Smooth muscle cell (in vitro differentiated cells): ENCODE measurements around the gene RNF207. TPM values are rescaled to one million over a fixed set of nuclear protein-coding genes. Genes with fewer than 3 reads are reported as not detected.

Experiments used
- DNase-seq: peaks from one replicate; lab custom pipeline; 2025; ENCODE audit not compliant: unreplicated experiment; lab: John Stamatoyannopoulos, UW
- H2AFZ ChIP-seq: fragments of 200-600 bp; sonication (generic); 2 replicates; pipeline ENCODE4 v1.6.0; 2016; ENCODE audit warnings: antibody characterized with exemption, low read depth, mild to moderate bottlenecking
- H3F3A ChIP-seq: fragments of 200-600 bp; sonication (generic); 2 replicates; pipeline ENCODE4 v1.6.0; 2017; ENCODE audit warnings: antibody characterized with exemption, low read depth
- H3K27ac ChIP-seq: fragments of 200-600 bp; sonication (generic); 2 replicates; pipeline ENCODE4 v1.5.1; 2016; ENCODE audit warnings: low read depth, mild to moderate bottlenecking
- H3K27me3 ChIP-seq: fragments of 200-600 bp; sonication (generic); 2 replicates; pipeline ENCODE4 v1.6.1; 2016; ENCODE audit warnings: low read depth, mild to moderate bottlenecking
- H3K36me3 ChIP-seq: fragments of 200-600 bp; sonication (generic); 2 replicates; pipeline ENCODE4 v1.5.1; 2016; ENCODE audit warnings: low read depth
- H3K4me1 ChIP-seq: fragments of 200-600 bp; sonication (generic); 2 replicates; pipeline ENCODE4 v1.5.1; 2016; ENCODE audit warnings: low read depth
- H3K4me2 ChIP-seq: fragments of 200-600 bp; sonication (generic); 2 replicates; pipeline ENCODE4 v1.6.0; 2016; ENCODE audit warnings: mild to moderate bottlenecking
- H3K4me3 ChIP-seq: fragments of 200-600 bp; sonication (generic); 2 replicates; pipeline ENCODE4 v1.5.1; 2016; ENCODE audit warnings: mild to moderate bottlenecking
- H3K79me2 ChIP-seq: fragments of 200-600 bp; sonication (generic); 2 replicates; pipeline ENCODE4 v1.6.0; 2016; ENCODE audit warnings: low read depth, mild to moderate bottlenecking
- H3K9ac ChIP-seq: fragments of 200-600 bp; sonication (generic); 2 replicates; pipeline ENCODE4 v1.6.0; 2016; ENCODE audit warnings: low read depth
- H3K9me3 ChIP-seq: fragments of 200-600 bp; sonication (generic); replicated peaks from 2 replicates; pipeline ENCODE4 v1.5.1; 2016; ENCODE audit warnings: low read depth
- H4K20me1 ChIP-seq: fragments of 200-600 bp; sonication (generic); 2 replicates; pipeline ENCODE4 v1.6.0; 2016; ENCODE audit warnings: low read depth
- WGBS: methylation state at CpG from one replicate; pipeline ENCODE4 v1.1.7; 2016; ENCODE audit warnings: low lambda C conversion rate; 5-methylcytosine and 5-hydroxymethylcytosine counted together
- polyA plus RNA-seq: library from polyadenylated mRNA; unstranded; fragments of >200 nt; fragmentation: Nextera tagmentation; extraction: Ambion mirVana; gene quantifications from 2 replicates; pipeline ENCODE4 v1.2.1, GENCODE V29; 2016
- total RNA-seq: library from RNA; depleted of rRNA; stranded (reverse); fragments of >200 nt; gene quantifications from 2 replicates; pipeline ENCODE4 v1.2.3, GENCODE V29; 2014
- TF ChIP-seq, protein P1 (sequence below): fragments of 200-600 bp; sonication (generic); IDR thresholded peaks from 2 replicates; pipeline ENCODE4 v1.5.1; 2017; ENCODE audit warnings: borderline replicate concordance, mild to moderate bottlenecking, antibody characterized with exemption; ENCODE audit not compliant: insufficient read depth, poor library complexity, severe bottlenecking

The RNF207 gene
- total and polyA plus RNA-seq, 2 experiments from 2014 or later: 1.8 to 2.0 TPM

GRCh38 chr1:6245086-6245868, 39.4 kb downstream of the RNF207 start:
- peak; percentile 62 for DNase-seq
- Histone ChIP-seq H3K36me3 (no peaks in the 10 kb centered on the region), H2AFZ (no peak overlapping the region), H3K9me3 (no peaks in the 10 kb centered on the region), H3K4me3 (peak overlapping the region; percentile 1), H3K79me2 (no peaks in the 10 kb centered on the region), H3K27me3 (peaks cover 92% of the 10 kb centered on the region), H3F3A (peaks cover 3% of the 10 kb centered on the region), H3K9ac (no peak overlapping the region), H3K4me2 (peak overlapping the region; percentile 74), H4K20me1 (peaks cover 11% of the 10 kb centered on the region), H3K4me1 (peaks cover 16% of the 10 kb centered on the region), H3K27ac (no peak overlapping the region)
- TF ChIP-seq, protein P1, sequence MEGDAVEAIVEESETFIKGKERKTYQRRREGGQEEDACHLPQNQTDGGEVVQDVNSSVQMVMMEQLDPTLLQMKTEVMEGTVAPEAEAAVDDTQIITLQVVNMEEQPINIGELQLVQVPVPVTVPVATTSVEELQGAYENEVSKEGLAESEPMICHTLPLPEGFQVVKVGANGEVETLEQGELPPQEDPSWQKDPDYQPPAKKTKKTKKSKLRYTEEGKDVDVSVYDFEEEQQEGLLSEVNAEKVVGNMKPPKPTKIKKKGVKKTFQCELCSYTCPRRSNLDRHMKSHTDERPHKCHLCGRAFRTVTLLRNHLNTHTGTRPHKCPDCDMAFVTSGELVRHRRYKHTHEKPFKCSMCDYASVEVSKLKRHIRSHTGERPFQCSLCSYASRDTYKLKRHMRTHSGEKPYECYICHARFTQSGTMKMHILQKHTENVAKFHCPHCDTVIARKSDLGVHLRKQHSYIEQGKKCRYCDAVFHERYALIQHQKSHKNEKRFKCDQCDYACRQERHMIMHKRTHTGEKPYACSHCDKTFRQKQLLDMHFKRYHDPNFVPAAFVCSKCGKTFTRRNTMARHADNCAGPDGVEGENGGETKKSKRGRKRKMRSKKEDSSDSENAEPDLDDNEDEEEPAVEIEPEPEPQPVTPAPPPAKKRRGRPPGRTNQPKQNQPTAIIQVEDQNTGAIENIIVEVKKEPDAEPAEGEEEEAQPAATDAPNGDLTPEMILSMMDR: peak; percentile 87
- 2% methylated on average over 40 of the region's 79 CpGs for WGBS

DNA sequence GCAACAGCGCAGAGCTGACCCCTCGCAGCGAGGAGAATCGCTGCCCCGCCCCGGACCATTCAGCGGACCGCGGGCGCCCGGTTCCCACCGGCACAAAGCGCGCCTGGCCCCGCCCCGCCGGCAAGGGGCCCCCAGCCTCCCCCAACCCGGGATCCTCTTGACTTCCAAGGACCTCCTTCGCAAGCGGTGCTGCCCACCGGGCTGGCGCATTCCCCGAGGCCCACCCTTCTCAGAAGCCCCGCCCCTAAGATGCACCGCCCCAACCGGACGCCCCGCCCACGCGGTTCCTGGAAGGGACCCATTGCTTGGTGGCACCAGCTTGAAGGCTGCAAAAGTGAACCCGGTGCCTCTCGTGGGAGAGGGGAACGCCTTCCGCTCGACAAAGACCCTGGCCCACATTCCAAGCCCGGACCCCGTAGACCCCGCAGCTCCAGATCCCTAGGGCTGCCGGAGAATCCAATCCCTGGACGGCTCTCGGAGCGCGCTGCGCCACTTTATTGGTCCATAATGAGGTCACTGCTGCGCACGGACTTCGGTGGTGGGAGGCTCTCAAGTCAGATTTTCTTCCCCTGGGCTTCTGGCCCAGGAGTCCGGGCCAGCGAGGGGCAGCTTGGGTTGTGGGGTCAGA, 40.1 kb downstream of the RNF207 start:
- Histone ChIP-seq H3K4me1 (peaks cover 9% of the 10 kb centered on the region), H3K27me3 (peaks cover 92% of the 10 kb centered on the region), H3K9me3 (no peaks in the 10 kb centered on the region), H3K79me2 (no peaks in the 10 kb centered on the region), H3F3A (peaks cover 3% of the 10 kb centered on the region), H3K27ac (no peak overlapping the region), H3K9ac (no peak overlapping the region), H4K20me1 (peaks cover 14% of the 10 kb centered on the region), H3K4me3 (peak overlapping the region; percentile 1), H3K4me2 (peak overlapping the region; percentile 74), H2AFZ (no peak overlapping the region), H3K36me3 (no peaks in the 10 kb centered on the region)
- DNase-seq: no peak
- WGBS: 7% methylated on average over 37 of the region's 49 CpGs
- TF ChIP-seq, protein P1: no peak

DNA sequence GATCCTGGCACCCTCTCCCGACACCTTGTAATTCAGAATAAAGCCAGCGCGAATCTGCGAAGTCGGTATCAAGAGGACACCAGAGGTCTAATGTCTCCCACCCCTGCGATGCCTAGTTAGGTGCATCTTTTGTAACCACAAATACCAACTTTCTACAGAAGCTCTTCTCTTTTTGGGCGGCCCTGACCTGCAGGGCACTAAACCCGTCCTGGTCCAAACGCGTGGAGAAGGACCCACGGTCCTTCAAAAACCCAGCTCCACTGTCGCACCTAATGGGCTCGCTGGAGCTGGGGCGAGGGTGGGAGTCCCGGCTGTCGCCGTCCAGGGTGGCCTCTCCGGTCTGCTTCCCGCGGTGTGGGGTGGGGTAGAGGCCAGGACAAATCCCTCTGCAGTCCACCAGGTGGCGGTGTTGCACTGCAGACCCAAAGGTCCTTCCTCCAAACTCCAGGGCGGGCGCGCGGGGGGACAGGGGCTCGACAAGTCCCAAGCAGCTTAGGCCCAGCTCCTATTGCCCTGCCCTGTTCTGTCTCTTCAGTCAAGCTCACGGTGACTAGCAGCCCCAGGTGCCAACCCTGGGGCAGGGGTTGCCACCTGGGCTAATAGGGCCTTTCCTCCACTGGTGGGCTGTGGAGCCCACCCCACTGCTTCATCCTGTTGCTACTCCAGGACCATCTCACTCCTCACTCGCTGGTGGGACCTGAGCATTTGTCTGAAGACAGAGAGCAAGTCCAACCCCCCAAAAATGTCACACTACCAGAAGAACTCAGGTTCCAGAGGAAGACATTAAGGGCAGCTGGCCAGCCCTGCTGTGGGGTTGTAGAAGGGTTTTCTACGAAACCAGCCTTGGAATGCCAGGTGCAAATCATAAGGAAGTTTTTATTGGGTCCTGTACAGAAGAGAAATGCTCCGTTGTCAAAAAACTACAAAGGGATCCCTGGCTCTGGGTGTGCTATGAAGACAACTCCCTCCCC, 40.9 kb downstream of the RNF207 start:
- Histone ChIP-seq H3K9ac (no peak overlapping the region), H3K4me3 (no peak overlapping the region), H4K20me1 (peaks cover 14% of the 10 kb centered on the region), H3K4me2 (no peak overlapping the region), H3K79me2 (no peaks in the 10 kb centered on the region), H3K36me3 (no peaks in the 10 kb centered on the region), H2AFZ (no peak overlapping the region), H3K27me3 (peaks cover 92% of the 10 kb centered on the region), H3K27ac (no peak overlapping the region), H3K4me1 (peaks cover 3% of the 10 kb centered on the region), H3F3A (peaks cover 3% of the 10 kb centered on the region), H3K9me3 (no peaks in the 10 kb centered on the region)
- 10% methylated on average over 30 of the region's 30 CpGs for WGBS
- TF ChIP-seq, protein P1: peak; percentile 94
- peak; percentile 59 for DNase-seq
